ENCODE measurements around the gene SLC22A1.

DNA sequence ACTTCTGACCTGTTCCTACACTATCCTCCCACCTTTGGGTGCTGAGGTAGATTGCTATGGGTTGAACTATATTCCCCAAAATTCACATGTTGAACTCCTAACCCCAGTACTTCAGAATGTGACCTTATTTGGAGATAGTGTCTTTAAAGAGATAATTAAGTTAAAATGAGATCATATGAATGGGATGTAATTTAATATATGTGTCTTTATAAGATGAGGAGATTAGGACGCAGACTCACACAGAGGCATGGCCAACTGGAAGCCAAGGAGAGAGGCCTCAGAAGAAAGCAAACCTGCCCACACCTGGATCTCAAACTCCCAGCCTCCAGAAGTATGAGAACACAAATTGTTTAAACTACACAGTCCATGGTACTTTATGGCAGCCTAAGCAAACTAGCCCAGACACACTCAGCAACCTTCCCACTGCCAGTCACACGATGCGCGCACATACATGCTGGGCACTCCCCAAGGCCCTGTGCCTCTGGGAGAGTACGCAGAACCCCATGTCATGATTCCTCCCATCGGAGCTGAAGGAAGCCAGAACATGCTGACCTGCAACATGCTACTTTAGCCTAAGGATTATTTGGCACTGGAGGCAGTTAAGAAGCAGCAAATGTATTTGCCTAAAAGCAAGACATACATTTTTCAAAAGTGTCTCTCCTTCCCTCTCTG is 8.9 kb upstream of the SLC22A1 start:
- TF ChIP-seq, protein P1, sequence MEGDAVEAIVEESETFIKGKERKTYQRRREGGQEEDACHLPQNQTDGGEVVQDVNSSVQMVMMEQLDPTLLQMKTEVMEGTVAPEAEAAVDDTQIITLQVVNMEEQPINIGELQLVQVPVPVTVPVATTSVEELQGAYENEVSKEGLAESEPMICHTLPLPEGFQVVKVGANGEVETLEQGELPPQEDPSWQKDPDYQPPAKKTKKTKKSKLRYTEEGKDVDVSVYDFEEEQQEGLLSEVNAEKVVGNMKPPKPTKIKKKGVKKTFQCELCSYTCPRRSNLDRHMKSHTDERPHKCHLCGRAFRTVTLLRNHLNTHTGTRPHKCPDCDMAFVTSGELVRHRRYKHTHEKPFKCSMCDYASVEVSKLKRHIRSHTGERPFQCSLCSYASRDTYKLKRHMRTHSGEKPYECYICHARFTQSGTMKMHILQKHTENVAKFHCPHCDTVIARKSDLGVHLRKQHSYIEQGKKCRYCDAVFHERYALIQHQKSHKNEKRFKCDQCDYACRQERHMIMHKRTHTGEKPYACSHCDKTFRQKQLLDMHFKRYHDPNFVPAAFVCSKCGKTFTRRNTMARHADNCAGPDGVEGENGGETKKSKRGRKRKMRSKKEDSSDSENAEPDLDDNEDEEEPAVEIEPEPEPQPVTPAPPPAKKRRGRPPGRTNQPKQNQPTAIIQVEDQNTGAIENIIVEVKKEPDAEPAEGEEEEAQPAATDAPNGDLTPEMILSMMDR (IDR thresholded peaks at IDR 0.05; ENCODE audit: poor library complexity) = no peak
- no peak for TF ChIP-seq EZH2 (IDR thresholded peaks at IDR 0.05; ENCODE audit: borderline replicate concordance)
